Loucy (cell line): ENCODE results near the gene USP4.

ENCODE experiments used
- EZH2phosphoT487 ChIP-seq: fragments of 200-600 bp; IDR thresholded peaks from 2 replicates; pipeline ENCODE4 v1.6.1; 2018; ENCODE audit warnings: antibody characterized with exemption, mild to moderate bottlenecking, moderate library complexity, borderline replicate concordance
- TF ChIP-seq, protein P1 (sequence below): fragments of 200-600 bp; sonication (generic); conservative IDR thresholded peaks from 2 replicates; pipeline ENCODE4 v1.5.1; 2014; ENCODE audit warnings: mild to moderate bottlenecking, antibody characterized with exemption, low read length

DNA sequence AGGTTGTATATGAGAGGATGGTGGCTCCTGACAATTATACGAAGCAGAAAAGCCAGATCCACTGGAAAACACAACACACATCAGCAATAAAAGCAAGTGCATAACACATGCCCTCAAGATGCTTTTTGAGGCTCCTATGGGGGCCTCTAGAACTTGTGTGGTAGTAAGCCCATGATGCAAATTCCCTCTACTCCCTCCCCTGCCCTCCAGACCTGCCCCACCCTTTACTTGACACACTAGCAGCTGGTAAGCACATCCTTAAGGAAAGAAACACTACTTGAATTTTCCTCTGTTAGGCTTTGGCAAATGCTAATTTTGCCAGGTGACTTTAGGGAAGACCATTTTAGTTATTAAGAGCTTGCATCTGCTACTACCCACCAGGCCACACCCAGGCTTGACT is 29.2 kb downstream of the USP4 start:
- TF ChIP-seq, protein P1, sequence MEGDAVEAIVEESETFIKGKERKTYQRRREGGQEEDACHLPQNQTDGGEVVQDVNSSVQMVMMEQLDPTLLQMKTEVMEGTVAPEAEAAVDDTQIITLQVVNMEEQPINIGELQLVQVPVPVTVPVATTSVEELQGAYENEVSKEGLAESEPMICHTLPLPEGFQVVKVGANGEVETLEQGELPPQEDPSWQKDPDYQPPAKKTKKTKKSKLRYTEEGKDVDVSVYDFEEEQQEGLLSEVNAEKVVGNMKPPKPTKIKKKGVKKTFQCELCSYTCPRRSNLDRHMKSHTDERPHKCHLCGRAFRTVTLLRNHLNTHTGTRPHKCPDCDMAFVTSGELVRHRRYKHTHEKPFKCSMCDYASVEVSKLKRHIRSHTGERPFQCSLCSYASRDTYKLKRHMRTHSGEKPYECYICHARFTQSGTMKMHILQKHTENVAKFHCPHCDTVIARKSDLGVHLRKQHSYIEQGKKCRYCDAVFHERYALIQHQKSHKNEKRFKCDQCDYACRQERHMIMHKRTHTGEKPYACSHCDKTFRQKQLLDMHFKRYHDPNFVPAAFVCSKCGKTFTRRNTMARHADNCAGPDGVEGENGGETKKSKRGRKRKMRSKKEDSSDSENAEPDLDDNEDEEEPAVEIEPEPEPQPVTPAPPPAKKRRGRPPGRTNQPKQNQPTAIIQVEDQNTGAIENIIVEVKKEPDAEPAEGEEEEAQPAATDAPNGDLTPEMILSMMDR = no peak
- TF ChIP-seq EZH2phosphoT487 = no peak
